ENCODE data around the gene ABHD1.
"Not testable (repeated sequence)": the region's sequence is repeated elsewhere in the genome, so short reads cannot be mapped to it uniquely, and the experiment has no call there.

ABHD1 gene

GRCh38 chr2:27171351-27171848, 47.8 kb downstream of the ABHD1 start:
- H3K4me2 ChIP-seq (ENCODE audit: low read length) = no peak overlapping the region
- H4K20me1 ChIP-seq (ENCODE audit: insufficient read depth, low read length) = no peaks in the 10 kb centered on the region
- peaks cover 7% of the 10 kb centered on the region; the same call in 1 of the 2 replicates for H3K27me3 ChIP-seq (ENCODE audit: low read depth, low read length)
- H3K36me3 ChIP-seq (replicated peaks; ENCODE audit: low read depth, low read length) = no peaks in the 10 kb centered on the region
- TF ChIP-seq EZH2phosphoT487 (IDR thresholded peaks at IDR 0.05; ENCODE audit: low read depth) (no peak), CTCF (IDR thresholded peaks at IDR 0.05; ENCODE audit: low read depth, low read length) (no peak)
- H3K79me2 ChIP-seq (ENCODE audit: low read length) = no peaks in the 10 kb centered on the region
- no peak overlapping the region for H2AFZ ChIP-seq (ENCODE audit: low read depth, low read length)
- no peak overlapping the region for H3K9ac ChIP-seq (ENCODE audit: low read length)
- no peaks in the 10 kb centered on the region for H3K9me3 ChIP-seq (ENCODE audit: insufficient read depth, low read length)
- peaks cover 24% of the 10 kb centered on the region for H3K4me1 ChIP-seq (ENCODE audit: low read length)
- H3K4me3 ChIP-seq (ENCODE audit: low read length) = no peak overlapping the region
- H3K27ac ChIP-seq (ENCODE audit: low read length) = no peak overlapping the region

GRCh38 chr2:27174638-27175037, 51.0 kb downstream of the ABHD1 start:
- no peaks in the 10 kb centered on the region for H4K20me1 ChIP-seq (ENCODE audit: insufficient read depth, low read length)

GRCh38 chr2:27175330-27175729, 51.7 kb downstream of the ABHD1 start:
- H3K4me3 ChIP-seq (ENCODE audit: low read length) = no peak overlapping the region
- H2AFZ ChIP-seq (ENCODE audit: low read depth, low read length) = no peak overlapping the region
- peaks cover 19% of the 10 kb centered on the region for H3K4me1 ChIP-seq (ENCODE audit: low read length)
- no peaks in the 10 kb centered on the region for H4K20me1 ChIP-seq (ENCODE audit: insufficient read depth, low read length)
- H3K79me2 ChIP-seq (ENCODE audit: low read length) = no peaks in the 10 kb centered on the region
- H3K4me2 ChIP-seq (ENCODE audit: low read length) = no peak overlapping the region
- H3K36me3 ChIP-seq (replicated peaks; ENCODE audit: low read depth, low read length) = no peaks in the 10 kb centered on the region
- H3K27me3 ChIP-seq (ENCODE audit: low read depth, low read length) = peaks cover 18% of the 10 kb centered on the region
- TF ChIP-seq EZH2phosphoT487 (IDR thresholded peaks at IDR 0.05; ENCODE audit: low read depth) (no peak), CTCF (IDR thresholded peaks at IDR 0.05; ENCODE audit: low read depth, low read length) (no peak)
- no peaks in the 10 kb centered on the region for H3K9me3 ChIP-seq (ENCODE audit: insufficient read depth, low read length)
- H3K9ac ChIP-seq (ENCODE audit: low read length) = no peak overlapping the region
- H3K27ac ChIP-seq (ENCODE audit: low read length) = no peak overlapping the region

More at GRCh38 chr2:27174638-27175037, 51.0 kb downstream of the ABHD1 start:
- no peak for TF ChIP-seq EZH2phosphoT487 (IDR thresholded peaks at IDR 0.05; ENCODE audit: low read depth)
- no peak for TF ChIP-seq CTCF (IDR thresholded peaks at IDR 0.05; ENCODE audit: low read depth, low read length)
- H3K4me1 ChIP-seq (ENCODE audit: low read length) = peaks cover 24% of the 10 kb centered on the region
- no peaks in the 10 kb centered on the region for H3K36me3 ChIP-seq (replicated peaks; ENCODE audit: low read depth, low read length)
- no peaks in the 10 kb centered on the region for H3K9me3 ChIP-seq (ENCODE audit: insufficient read depth, low read length)
- no peak overlapping the region for H3K27ac ChIP-seq (ENCODE audit: low read length)
- H3K4me2 ChIP-seq (ENCODE audit: low read length) = no peak overlapping the region
- no peak overlapping the region for H3K9ac ChIP-seq (ENCODE audit: low read length)
- no peak overlapping the region for H3K4me3 ChIP-seq (ENCODE audit: low read length)
- H3K27me3 ChIP-seq (ENCODE audit: low read depth, low read length) = peaks cover 18% of the 10 kb centered on the region
- peak overlapping the region; percentile 9; the same call in 1 of the 2 replicates for H2AFZ ChIP-seq (ENCODE audit: low read depth, low read length)
- no peaks in the 10 kb centered on the region for H3K79me2 ChIP-seq (ENCODE audit: low read length)

GRCh38 chr2:27175781-27176180, 52.2 kb downstream of the ABHD1 start:
- not testable (repeated sequence) for H3K4me3 ChIP-seq (ENCODE audit: low read length); H3K9ac ChIP-seq (ENCODE audit: low read length); H3K79me2 ChIP-seq (ENCODE audit: low read length); H3K27ac ChIP-seq (ENCODE audit: low read length); H3K4me2 ChIP-seq (ENCODE audit: low read length); H3K36me3 ChIP-seq (replicated peaks; ENCODE audit: low read depth, low read length); H3K9me3 ChIP-seq (ENCODE audit: insufficient read depth, low read length); H2AFZ ChIP-seq (ENCODE audit: low read depth, low read length); H4K20me1 ChIP-seq (ENCODE audit: insufficient read depth, low read length)
- peaks cover 18% of the 10 kb centered on the region for H3K27me3 ChIP-seq (ENCODE audit: low read depth, low read length)
- peaks cover 15% of the 10 kb centered on the region for H3K4me1 ChIP-seq (ENCODE audit: low read length)

Data from OCI-LY3 (cell line).